Keratinocyte (primary cell): Measurements from ENCODE around the gene KCNB1.

Experiments
- EZH2 ChIP-seq: IDR thresholded peaks from one replicate; pipeline ENCODE4 v1.6.1; 2012; ENCODE audit warnings: inconsistent platforms, mild to moderate bottlenecking, low read length, moderate library complexity
- TF ChIP-seq, protein P1 (sequence below), 3 experiments: IDR thresholded peaks in 1 of 3; conservative IDR thresholded peaks in 1 of 3; optimal IDR thresholded peaks in 1 of 3; 2 replicates in 2 of 3; 3 replicates in 1 of 3; pipeline versions ENCODE3 to v1.5.1; 2011; ENCODE audit warnings: low read length in 3 of 3, mild to moderate bottlenecking in 3 of 3, moderate library complexity in 2 of 3, control low read depth in 1 of 3, inconsistent platforms in 1 of 3; ENCODE audit not compliant: insufficient read depth in 2 of 3; ENCODE audit errors: extremely low read depth in 1 of 3

DNA sequence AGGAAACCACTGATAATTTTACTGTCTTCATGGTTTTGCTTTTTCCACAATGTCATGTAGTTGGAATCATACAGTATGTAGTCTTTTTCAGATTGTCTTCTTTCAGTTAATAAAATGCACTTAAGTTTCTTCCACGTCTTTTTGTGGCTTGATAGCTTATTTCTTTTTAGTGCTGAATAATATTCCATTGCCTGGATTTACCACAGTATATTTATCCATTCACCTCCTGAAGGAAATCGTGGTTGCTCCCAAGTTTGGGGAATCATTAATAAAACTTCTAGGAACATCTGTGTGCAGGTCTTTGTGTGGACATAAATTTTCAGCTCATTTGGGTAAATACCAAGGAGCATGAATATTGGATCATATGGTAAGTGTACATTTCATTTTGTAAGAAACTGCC lies 165.8 kb downstream of the KCNB1 start:
- TF ChIP-seq, protein P1, sequence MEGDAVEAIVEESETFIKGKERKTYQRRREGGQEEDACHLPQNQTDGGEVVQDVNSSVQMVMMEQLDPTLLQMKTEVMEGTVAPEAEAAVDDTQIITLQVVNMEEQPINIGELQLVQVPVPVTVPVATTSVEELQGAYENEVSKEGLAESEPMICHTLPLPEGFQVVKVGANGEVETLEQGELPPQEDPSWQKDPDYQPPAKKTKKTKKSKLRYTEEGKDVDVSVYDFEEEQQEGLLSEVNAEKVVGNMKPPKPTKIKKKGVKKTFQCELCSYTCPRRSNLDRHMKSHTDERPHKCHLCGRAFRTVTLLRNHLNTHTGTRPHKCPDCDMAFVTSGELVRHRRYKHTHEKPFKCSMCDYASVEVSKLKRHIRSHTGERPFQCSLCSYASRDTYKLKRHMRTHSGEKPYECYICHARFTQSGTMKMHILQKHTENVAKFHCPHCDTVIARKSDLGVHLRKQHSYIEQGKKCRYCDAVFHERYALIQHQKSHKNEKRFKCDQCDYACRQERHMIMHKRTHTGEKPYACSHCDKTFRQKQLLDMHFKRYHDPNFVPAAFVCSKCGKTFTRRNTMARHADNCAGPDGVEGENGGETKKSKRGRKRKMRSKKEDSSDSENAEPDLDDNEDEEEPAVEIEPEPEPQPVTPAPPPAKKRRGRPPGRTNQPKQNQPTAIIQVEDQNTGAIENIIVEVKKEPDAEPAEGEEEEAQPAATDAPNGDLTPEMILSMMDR (optimal IDR thresholded peaks at IDR 0.05 in 1 of 3, IDR thresholded peaks at IDR 0.05 in 1 of 3, conservative IDR thresholded peaks at IDR 0.05 in 1 of 3; ENCODE audit: extremely low read depth in 1 of 3, insufficient read depth in 2 of 3, low read length in 3 of 3), result no peak
- TF ChIP-seq EZH2, result no peak
